Ascending aorta (tissue), 2 donors: Measurements from ENCODE around the gene CACNA1H. TPM values are rescaled to one million over a fixed set of nuclear protein-coding genes. Genes with fewer than 3 reads are reported as not detected.
"Not testable (repeated sequence)": the region's sequence is repeated elsewhere in the genome, so short reads cannot be mapped to it uniquely, and the experiment has no call there.

ENCODE experiments used
- DNase-seq, 2 donors: peaks; one replicate each; pipeline ENCODE4 v3.0.0-alpha.2; 2019; ENCODE audit warnings: low spot score in 2 of 2
- H3K27ac ChIP-seq, 2 donors: fragments of 200-600 bp; sonication (generic); one replicate each; pipeline ENCODE4 v1.5.1; 2016 to 2017; ENCODE audit warnings: mild to moderate bottlenecking in 1 of 2
- H3K27me3 ChIP-seq: fragments of 200-600 bp; sonication (generic); one replicate; pipeline ENCODE4 v1.5.1; 2017
- H3K36me3 ChIP-seq, 2 donors: fragments of 200-600 bp; sonication (generic); one replicate each; pipeline ENCODE4 v1.5.1; 2016
- H3K4me1 ChIP-seq, 2 donors: fragments of 200-600 bp; sonication (generic); one replicate each; pipeline ENCODE4 v1.5.1; 2016 to 2017; ENCODE audit warnings: mild to moderate bottlenecking in 1 of 2
- H3K4me3 ChIP-seq, 2 donors: fragments of 200-600 bp; sonication (generic); one replicate each; pipeline ENCODE4 v1.5.1; 2016 to 2017; ENCODE audit warnings: mild to moderate bottlenecking in 1 of 2
- H3K9me3 ChIP-seq, 2 donors: fragments of 200-600 bp; sonication (generic); one replicate each; pipeline ENCODE4 v1.5.1; 2016
- CTCF ChIP-seq, 3 experiments: fragments of 200-600 bp in 2 of 3; fragments of 450-650 bp in 1 of 3; sonication (generic) in 2 of 3; IDR thresholded peaks; one replicate each; pipeline ENCODE4 v1.5.1; 2016 to 2019; ENCODE audit warnings: antibody characterized with exemption in 3 of 3, mild to moderate bottlenecking in 1 of 3, moderate library complexity in 1 of 3
- intact Hi-C: fragments of 100-400 bp; cut with DNase I; formaldehyde crosslinking; loops from one replicate; pipeline ENCODE4 v1.15.1; 2023
- total RNA-seq: library from RNA; depleted of rRNA; stranded (reverse); fragments of >200 nt; gene quantifications from one replicate; pipeline ENCODE4 v1.1.0, GENCODE V29; 2016

The CACNA1H gene
- total RNA-seq, 1 donor from 2014 or later, result 57.5 TPM

DNA sequence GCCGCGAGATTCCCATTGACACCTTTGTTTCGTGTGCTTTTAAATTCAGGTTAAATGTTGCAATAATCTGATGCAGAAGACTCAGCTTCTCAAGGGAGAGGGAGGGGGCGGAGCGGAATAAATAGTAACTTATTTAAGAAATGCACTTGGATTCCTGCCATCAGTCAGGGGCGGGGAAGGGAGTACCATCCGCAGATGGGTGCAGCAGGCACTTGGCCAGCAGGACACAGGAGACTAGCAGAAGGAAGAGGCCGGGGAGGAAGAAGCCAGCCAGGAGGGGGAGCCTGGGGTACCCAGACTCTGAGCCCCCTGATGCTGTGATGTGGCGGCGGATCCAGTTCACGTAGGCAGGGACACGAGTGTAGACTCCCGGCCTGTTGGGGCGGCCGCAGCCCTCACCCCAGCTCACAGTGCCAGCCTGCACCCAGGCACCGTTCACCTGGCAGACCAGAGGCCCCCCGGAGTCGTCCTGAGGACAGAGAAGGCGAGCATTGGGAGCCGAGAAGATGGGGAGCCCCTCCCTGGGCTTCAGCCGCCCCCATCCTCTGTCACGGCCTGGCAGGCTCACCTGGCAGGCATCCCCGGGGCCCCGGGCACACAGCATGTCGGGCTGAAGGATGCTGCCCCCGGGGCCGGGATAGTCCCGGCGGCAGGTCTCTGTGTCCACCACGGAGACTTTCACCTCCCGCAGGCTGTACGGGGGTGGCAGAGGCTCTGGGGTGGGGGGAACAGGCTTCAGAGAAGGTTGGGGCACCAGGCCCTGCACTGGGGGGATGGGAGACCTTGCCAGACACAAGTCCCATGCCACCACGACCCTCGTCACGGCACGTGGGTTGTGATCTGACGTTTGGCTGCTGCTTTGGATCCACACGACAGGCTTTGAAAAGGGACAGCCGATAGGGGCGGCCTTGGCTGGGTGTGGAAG, 69.0 kb downstream of the CACNA1H start:
- no peak for TF ChIP-seq CTCF (IDR thresholded peaks at IDR 0.05)
- DNase-seq, result no peak
- Histone ChIP-seq H3K27ac (no peak overlapping the region), H3K27me3 (no peaks in the 10 kb centered on the region), H3K4me3 (no peak overlapping the region), H3K36me3 (peaks cover 0 to 2% of the 10 kb centered on the region in 2 donors), H3K4me1 (no peaks in the 10 kb centered on the region), H3K9me3 (no peaks in the 10 kb centered on the region)
- intact Hi-C loops, result no loop called here

GRCh38 chr16:1222553-1223354, 69.8 kb downstream of the CACNA1H start:
- Histone ChIP-seq H3K9me3 (no peaks in the 10 kb centered on the region), H3K27me3 (no peaks in the 10 kb centered on the region), H3K27ac (no peak overlapping the region), H3K4me3 (no peak overlapping the region), H3K4me1 (no peaks in the 10 kb centered on the region), H3K36me3 (peaks cover 0 to 2% of the 10 kb centered on the region in 2 donors)
- TF ChIP-seq CTCF (IDR thresholded peaks at IDR 0.05), result no peak
- intact Hi-C loops, result no loop called here
- DNase-seq, result no peak

DNA sequence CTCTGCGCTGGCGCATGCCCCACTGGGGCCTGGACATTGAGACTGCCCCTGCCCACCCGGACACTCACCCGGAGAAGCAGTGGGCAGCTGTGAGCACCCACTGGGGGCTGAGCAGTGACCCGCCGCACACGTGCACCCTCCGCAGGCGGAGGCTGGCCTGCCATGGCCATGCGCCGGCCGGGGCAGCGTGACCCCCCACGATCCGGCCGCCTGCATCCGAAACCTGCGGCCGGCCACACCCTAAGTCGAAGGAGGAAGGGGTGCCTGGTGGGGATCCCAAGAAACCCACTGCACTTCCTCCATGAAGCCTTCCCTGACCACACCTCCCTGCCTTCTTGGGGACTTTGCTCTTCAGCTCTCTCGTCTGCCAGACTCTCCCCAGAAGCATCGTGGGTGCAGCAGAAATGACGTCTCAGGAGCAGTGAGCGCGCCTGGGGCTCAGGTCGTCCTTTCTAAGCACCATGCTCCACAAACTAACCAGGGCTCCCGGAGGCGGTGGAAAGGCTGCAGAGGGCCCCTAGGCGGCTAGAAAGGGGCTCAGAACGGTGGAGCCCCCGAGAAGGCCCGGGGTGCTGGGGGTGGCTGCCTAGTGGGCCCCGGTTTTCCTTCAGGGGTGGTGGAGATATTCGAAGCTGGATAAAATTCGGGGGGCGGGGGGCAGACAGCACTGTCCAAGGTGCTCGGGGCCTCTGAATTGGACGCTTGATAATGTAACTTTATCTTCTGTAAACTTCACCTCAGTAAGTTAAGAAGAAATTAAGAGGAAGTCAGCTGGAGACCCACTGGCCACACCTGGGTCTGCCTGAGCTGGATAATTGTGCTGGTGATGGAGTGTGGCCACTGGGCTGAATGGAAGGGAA, 70.7 kb downstream of the CACNA1H start:
- DNase-seq, result no peak
- Histone ChIP-seq H3K27me3 (no peaks in the 10 kb centered on the region), H3K9me3 (no peaks in the 10 kb centered on the region), H3K4me3 (no peak overlapping the region), H3K27ac (no peak overlapping the region), H3K36me3 (no peaks in the 10 kb centered on the region), H3K4me1 (no peaks in the 10 kb centered on the region)
- no peak for TF ChIP-seq CTCF (IDR thresholded peaks at IDR 0.05)
- intact Hi-C loops, result no loop called here

GRCh38 chr16:1224558-1224957, 71.7 kb downstream of the CACNA1H start:
- H3K9me3 ChIP-seq, result no peaks in the 10 kb centered on the region
- no peak for DNase-seq
- no peaks in the 10 kb centered on the region for H3K4me1 ChIP-seq
- intact Hi-C loops, result no loop called here
- no peaks in the 10 kb centered on the region for H3K27me3 ChIP-seq
- no peaks in the 10 kb centered on the region for H3K36me3 ChIP-seq
- no peak for TF ChIP-seq CTCF (IDR thresholded peaks at IDR 0.05)
- H3K4me3 ChIP-seq, result no peak overlapping the region
- H3K27ac ChIP-seq, result no peak overlapping the region

- intact Hi-C loops, result no loop called here
These were observed 72.1 kb downstream of the CACNA1H start, which contains the start of gene TPSG1 for GRCh38 chr16:1225051-1225451. TSS of gene TPSG1 (minus strand) at chr16:1225268. CDS start at chr16:1225252, 16 bp downstream.

GRCh38 chr16:1225728-1226311, 72.9 kb downstream of the CACNA1H start:
- H3K27me3 ChIP-seq, H3K27ac ChIP-seq, H3K4me1 ChIP-seq, H3K9me3 ChIP-seq, intact Hi-C loops, H3K4me3 ChIP-seq, H3K36me3 ChIP-seq, DNase-seq: not testable (repeated sequence)

More at GRCh38 chr16:1225051-1225451, 72.1 kb downstream of the CACNA1H start, which contains the start of gene TPSG1:
- H3K27ac ChIP-seq, result no peak within 1 kb of the TSS
- no peak for DNase-seq
- TF ChIP-seq CTCF (IDR thresholded peaks at IDR 0.05), result no peak
- H3K27me3 ChIP-seq, result no peaks in the 10 kb centered on the region
- no peaks in the 10 kb centered on the region for H3K9me3 ChIP-seq
- no peak within 1 kb of the TSS for H3K4me3 ChIP-seq
- no peaks in the 10 kb centered on the region for H3K4me1 ChIP-seq
- no peaks in the 10 kb centered on the region for H3K36me3 ChIP-seq

DNA sequence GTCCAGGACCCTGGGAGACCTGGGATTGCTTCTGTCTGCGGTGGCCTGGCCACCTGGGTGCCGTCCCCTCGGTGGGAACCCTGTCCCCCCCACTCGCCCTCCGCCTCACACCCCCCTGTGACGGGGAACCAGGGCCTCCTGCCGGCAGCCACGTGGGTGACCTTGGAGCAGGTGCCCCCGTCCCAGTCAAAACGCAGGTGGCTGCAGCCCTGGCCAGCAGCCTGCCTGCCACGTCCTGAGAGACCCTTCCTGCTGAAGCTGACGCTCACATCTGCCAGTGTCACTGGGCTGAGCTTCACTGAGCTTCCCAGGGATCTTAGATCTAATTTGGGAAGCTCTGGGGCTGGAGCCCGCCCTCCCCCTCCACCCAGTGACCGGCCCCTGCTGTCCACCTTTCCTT, 73.8 kb downstream of the CACNA1H start:
- H3K36me3 ChIP-seq, H3K4me3 ChIP-seq, H3K9me3 ChIP-seq, H3K27me3 ChIP-seq, intact Hi-C loops, H3K27ac ChIP-seq, DNase-seq, H3K4me1 ChIP-seq: not testable (repeated sequence)
